Activated naive CD4-positive, alpha-beta T cell treated with anti-CD3 and anti-CD28 coated beads, Interleukin-2, amount 50 U/mL, for 72 hours (primary cell): ENCODE data around the gene C2orf76. TPM values are rescaled to one million over a fixed set of nuclear protein-coding genes. Genes with fewer than 3 reads are reported as not detected.
A peak's percentile ranks its signal among the peaks of the same experiment; 100 is the strongest.
"Not testable (repeated sequence)": the region's sequence is repeated elsewhere in the genome, so short reads cannot be mapped to it uniquely, and the experiment has no call there.

Experiments used
- ATAC-seq, 2 donors: fragments of 150-1000 bp; cut with Tn5 transposase; 2 replicates each; pipeline ENCODE4 v1.10.0; 2021; ENCODE audit warnings: mild to moderate bottlenecking in 2 of 2, moderate library complexity in 2 of 2
- DNase-seq, 2 donors: peaks; one replicate each; pipeline ENCODE4 v3.0.0; 2021 to 2022; ENCODE audit warnings: low spot score in 2 of 2
- H3K27ac Mint-ChIP-seq, 2 donors: one replicate each; pipeline ENCODE4 v1.8.0; 2022; ENCODE audit warnings: mild to moderate bottlenecking in 2 of 2, mixed read lengths in 2 of 2
- H3K36me3 Mint-ChIP-seq, 2 donors: one replicate each; pipeline ENCODE4 v1.8.0; 2022; ENCODE audit warnings: mixed read lengths in 2 of 2
- H3K9me3 Mint-ChIP-seq, 2 donors: one replicate each; pipeline ENCODE4 v1.8.0; 2022; ENCODE audit warnings: mixed read lengths in 2 of 2
- total RNA-seq, 2 donors: library from RNA; stranded (reverse); gene quantifications; one replicate each; pipeline ENCODE4 v1.2.3, GENCODE V29; 2022

Gene C2orf76
- total RNA-seq, 2 donors from 2014 or later: 6.1 to 31.6 TPM

DNA sequence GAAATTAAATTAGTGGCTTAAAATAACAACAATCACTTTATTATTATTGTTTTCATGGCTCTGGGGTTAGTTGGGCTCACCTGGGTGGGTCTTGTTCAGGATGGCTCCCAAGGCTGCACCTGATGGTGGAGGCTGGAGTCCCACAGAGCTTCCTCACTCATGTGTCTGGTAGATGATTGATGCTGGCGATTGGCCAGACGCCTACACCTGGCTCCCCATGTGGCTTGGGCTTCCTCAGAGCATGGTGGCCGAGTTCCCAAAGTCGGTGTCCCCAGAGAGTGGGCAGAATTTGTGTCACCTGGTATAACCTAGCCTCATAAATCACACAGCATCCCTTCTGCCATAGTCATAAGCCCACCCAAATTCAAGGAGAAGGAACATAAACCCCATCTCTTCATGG, 18.3 kb upstream of the C2orf76 start:
- H3K36me3 Mint-ChIP-seq: peaks cover 4% of the 10 kb centered on the region in 2 donors
- DNase-seq (no peak), ATAC-seq (no peak)
- peaks cover 0 to 4% of the 10 kb centered on the region in 2 donors for H3K9me3 Mint-ChIP-seq
- no peak overlapping the region for H3K27ac Mint-ChIP-seq

DNA sequence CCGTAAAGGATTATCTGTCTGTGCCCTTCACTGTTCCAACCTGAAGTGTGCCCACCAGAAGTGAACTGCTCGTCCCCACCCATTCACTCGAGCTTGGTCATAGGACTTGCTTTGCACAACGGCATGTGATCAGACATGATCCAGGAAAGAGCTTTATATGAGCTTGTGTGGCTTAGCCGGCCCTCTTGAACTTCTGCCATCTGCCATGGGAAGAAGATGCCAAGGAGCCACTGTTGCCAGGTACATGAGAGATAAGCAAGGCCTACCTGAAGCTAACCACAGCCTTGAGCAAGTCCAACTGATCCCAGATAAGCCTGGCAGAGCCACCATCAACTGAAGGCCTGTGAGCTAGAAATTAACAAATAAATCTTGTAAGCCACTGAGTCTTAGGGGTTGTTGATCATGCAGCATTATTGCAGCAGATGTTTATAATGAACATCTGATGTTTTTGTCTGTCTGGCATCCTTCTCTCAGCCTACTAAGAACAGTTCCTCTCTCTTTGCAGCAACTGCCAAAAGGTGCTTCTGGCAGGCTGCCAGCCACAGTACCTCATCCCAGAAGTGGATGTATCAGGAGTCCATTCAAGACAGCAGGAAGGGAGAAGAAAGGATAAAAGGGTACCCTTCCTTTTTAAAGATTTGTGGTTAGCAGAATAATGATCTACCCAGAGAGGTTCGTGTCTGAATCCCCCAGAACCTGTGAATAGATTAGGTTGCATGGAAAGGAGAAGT, 16.9 kb upstream of the C2orf76 start:
- ATAC-seq: no peak
- Mint-ChIP-seq H3K27ac (no peak overlapping the region), H3K9me3 (peaks cover 0 to 4% of the 10 kb centered on the region in 2 donors), H3K36me3 (peaks cover 4% of the 10 kb centered on the region in 2 donors)
- no peak for DNase-seq

DNA sequence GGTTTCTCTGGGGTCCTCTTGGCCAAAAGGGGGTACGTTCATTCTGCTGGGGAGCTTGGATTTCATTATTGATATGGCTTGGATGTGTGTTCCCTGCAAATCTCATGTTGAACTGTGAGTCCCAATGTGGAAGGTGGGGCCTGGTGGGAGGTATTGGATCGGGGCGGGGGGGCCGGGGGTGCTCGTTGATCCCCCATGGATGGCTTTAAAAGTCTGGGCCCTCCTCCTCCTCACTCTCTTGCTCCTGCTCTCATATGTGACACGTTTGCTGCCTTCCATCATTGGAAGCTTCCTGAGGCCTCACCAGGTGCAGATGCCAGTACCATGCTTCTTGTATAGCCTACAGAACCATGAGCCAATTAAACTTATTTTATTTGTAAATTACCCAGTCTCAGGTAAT, 11.9 kb upstream of the C2orf76 start:
- no peaks in the 10 kb centered on the region for H3K9me3 Mint-ChIP-seq
- DNase-seq: no peak

DNA sequence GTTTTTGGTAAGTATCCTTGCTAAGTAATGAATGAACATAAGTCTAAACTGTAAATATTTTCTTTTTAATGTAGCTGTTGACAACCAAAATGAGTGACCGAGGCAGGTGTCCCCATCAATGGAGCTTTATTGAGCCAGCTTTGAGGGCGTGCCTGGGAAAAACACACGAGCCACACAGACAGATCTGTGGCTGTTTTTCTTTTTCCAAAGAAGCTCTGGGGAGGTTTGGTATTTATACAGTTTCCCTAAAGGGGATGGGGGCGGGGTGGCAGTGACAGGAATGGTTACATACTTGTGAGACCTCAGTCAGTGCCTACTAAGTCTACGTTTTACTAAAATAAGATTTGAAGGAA, 11.3 kb upstream of the C2orf76 start:
- Mint-ChIP-seq H3K27ac (no peak overlapping the region), H3K9me3 (no peaks in the 10 kb centered on the region), H3K36me3 (peaks cover 18 to 21% of the 10 kb centered on the region in 2 donors)
- DNase-seq (no peak), ATAC-seq (no peak)

More for the DNA sequence above, 11.9 kb upstream of the C2orf76 start:
- ATAC-seq: no peak
- Mint-ChIP-seq H3K27ac (no peak overlapping the region), H3K36me3 (peaks cover 12 to 15% of the 10 kb centered on the region in 2 donors)

DNA sequence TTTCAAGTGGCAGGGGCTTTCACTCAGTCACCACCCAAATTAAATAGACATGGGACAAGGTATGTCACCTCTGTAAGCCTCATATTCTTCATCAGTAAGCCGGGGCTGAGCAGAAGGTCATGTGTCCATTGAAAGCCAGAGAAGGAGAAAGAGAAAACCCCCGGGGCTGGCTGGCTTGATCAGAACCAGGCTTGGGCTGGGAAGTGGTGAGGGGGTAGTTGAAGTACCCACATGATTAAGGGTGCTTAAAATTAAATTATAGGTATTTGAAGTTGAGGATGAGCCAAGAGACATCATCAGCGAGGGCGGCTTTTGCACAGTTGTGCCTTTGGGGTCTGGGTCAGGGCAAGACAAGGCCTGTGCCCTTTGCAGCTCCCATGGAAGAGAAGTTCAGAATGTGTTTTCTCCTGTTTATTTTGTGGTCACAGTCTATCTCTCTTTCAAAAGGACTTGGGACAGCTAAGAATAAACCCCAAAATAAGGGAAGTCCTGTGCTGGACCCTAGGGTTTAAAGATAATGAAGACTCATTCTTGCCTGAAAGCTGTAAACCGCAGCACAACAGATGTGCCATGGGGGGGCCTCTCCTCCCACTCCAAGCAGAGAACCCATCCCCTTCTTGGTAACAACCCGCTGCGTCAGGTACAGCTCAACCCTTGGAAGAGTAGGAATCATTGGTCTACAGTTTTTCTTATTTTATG, 10.8 kb upstream of the C2orf76 start:
- DNase-seq (no peak), ATAC-seq (no peak)
- no peaks in the 10 kb centered on the region for H3K9me3 Mint-ChIP-seq
- peak overlapping the region; percentile 44 to 64 for H3K27ac Mint-ChIP-seq
- H3K36me3 Mint-ChIP-seq: peaks cover 23 to 26% of the 10 kb centered on the region in 2 donors

DNA sequence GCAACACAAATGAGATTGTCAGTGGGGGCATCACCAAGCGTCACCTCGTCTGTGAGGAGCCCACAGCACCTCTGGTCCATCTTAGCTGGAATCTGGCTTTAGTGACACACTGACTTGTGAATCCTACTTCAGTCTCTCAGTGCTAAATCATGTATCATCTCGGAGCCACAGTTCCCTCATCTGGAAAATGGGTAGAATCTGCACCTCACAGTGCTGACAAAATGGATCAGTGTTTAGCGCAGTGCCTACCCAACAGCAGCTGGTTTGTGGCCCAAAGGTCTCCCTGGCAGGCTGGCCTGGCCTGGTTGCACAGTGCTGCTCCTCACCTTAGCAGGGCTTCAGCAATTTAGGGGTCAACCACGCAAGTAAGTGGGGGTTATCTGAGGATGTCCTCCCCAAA, 10.2 kb upstream of the C2orf76 start:
- ATAC-seq (no peak), DNase-seq (no peak)
- Mint-ChIP-seq H3K36me3 (peaks cover 30 to 32% of the 10 kb centered on the region in 2 donors), H3K9me3 (no peaks in the 10 kb centered on the region), H3K27ac (peak overlapping the region in 1 of 2 donors; percentile 64)

DNA sequence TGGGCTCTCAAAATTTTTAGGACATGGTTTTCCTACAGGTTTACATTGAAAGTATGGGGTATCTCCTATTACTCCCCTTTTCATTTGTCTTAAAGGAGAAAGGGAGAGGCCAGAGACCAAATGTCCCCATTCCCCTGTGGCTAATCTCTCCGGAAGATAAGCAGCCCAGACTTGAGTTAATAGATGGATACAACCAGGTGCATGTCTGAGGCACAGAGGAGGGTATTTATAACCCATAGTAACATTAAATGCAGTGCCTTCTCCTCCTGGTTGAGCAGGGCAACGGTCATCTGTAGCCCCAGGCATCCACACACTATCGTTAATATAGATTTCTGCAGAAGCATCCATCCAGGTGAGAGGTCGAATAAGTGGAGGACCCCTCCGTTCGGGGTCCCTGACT, 9.8 kb upstream of the C2orf76 start:
- not testable (repeated sequence) for H3K9me3 Mint-ChIP-seq, ATAC-seq, DNase-seq, H3K27ac Mint-ChIP-seq
- H3K36me3 Mint-ChIP-seq: peaks cover 33 to 36% of the 10 kb centered on the region in 2 donors

DNA sequence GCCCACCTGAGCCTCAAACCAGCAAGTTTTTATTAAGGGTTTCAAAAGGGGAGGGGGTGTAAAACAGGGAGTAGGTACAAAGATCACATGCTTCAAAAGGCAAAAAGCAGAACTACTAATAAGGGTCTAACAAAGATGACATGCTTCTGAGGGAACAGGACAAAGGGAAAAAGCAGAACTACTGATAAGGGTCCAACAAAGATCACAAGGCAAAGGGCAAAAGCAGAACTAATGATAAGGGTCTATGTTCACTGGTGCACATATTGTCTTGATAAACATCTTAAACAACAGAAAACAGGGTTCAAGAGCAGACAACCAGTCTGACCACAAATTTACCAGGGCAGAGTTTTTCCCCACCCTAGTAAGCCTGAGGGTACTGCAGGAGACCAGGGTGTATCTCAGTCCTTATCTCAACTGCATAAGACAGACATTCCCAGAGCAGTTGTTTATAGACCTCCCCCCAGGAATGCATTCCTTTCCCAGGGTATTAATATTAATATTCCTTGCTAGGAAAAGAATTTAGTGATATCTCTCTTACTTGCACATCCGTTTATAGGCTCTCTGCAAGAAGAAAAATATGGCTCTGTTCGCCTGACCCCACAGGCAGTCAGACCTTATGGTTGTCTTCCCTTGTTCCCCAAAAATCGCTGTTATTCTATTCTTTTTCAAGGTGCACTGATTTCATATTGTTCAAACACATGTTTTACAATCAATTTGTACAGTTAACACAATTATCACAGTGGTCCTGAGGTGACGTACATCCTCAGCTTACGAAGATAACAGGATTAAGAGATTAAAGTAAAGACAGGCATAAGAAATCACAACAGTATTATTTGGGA, 7.5 kb upstream of the C2orf76 start:
- not testable (repeated sequence) for H3K27ac Mint-ChIP-seq, H3K9me3 Mint-ChIP-seq, ATAC-seq, DNase-seq
- peaks cover 52 to 53% of the 10 kb centered on the region in 2 donors for H3K36me3 Mint-ChIP-seq

DNA sequence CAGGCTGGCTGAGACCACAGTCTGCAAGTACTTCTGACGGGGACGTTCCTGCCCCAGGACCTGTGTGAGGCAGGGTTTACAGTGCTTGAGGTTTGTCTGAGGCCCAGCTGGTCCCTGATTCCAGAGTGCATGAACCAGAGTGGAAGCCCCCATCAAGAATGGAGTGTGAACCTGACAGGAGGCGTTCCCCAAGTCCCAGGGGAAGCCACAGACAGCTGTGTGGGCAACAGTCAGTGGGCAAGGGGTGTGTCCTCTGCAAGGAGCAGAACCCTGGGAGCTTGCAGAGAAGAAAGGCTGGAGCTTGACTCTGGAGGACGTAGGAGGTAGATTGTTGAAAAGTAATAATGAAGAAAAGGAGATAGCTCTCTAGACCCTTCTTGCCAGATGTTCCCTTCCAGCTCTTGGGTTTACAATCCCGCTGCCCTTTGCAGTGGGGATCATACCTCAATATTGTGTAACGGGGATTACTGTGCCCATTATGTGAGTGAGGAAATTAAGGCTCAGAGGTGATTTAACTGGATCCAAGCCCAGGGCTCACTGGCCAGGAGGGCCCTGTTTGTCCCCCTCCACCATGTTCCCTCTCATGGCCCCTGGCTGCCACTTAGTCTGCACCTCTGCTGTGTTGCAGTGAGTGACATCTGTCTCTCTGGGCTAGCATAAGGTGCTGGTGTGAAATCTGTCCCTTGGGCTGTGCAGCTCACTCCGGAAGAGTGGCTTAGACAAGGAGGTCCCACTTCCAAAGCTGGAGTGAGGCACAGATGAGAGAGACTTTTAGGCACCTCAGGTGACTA, 6.3 kb upstream of the C2orf76 start:
- Mint-ChIP-seq H3K9me3 (no peaks in the 10 kb centered on the region), H3K27ac (no peak overlapping the region), H3K36me3 (peaks cover 59 to 63% of the 10 kb centered on the region in 2 donors)
- DNase-seq: no peak
- ATAC-seq: no peak

DNA sequence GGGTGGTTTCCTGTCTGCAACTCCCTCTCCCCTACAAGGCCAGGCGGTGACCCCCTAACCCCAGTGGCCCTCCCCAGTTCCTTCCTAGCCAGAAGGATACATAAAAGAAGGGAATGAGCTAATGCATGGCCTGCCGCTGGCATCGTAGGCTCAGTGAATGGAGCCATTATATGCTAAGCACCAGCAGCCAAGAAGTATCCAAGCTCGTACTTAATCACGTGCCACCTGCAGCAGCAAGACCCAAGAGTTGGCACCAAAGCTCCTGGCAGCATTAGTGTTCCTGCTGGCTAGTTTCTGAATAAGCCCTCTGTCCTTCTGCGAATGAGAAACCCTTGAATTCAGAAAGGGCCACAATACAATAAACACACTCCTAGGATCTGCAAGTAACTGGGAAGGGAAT, 4.5 kb upstream of the C2orf76 start:
- DNase-seq: no peak
- ATAC-seq: no peak
- H3K27ac Mint-ChIP-seq: no peak overlapping the region
- no peaks in the 10 kb centered on the region for H3K9me3 Mint-ChIP-seq
- peaks cover 73 to 77% of the 10 kb centered on the region in 2 donors for H3K36me3 Mint-ChIP-seq

DNA sequence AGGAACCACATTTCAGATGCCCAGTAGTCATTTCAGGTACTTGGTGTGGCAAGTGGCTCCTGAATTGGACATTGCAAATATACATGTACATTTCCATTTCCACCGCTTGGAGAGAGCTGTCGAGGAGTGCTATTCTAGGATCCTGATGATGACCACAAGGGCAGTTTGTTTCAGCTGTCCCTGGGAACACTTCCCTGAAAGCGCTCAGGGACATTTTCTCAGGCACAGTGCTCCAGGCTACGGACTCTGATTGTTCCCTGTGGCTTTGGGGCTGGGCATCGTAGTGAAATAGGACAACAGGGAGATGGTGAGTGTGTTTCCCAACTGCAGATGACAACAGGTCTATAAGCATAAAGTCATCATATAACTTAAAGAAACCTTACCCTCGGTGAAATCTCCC, 3.2 kb upstream of the C2orf76 start:
- Mint-ChIP-seq H3K27ac (no peak overlapping the region), H3K36me3 (peaks cover 80 to 83% of the 10 kb centered on the region in 2 donors), H3K9me3 (no peaks in the 10 kb centered on the region)
- ATAC-seq (no peak), DNase-seq (no peak)

DNA sequence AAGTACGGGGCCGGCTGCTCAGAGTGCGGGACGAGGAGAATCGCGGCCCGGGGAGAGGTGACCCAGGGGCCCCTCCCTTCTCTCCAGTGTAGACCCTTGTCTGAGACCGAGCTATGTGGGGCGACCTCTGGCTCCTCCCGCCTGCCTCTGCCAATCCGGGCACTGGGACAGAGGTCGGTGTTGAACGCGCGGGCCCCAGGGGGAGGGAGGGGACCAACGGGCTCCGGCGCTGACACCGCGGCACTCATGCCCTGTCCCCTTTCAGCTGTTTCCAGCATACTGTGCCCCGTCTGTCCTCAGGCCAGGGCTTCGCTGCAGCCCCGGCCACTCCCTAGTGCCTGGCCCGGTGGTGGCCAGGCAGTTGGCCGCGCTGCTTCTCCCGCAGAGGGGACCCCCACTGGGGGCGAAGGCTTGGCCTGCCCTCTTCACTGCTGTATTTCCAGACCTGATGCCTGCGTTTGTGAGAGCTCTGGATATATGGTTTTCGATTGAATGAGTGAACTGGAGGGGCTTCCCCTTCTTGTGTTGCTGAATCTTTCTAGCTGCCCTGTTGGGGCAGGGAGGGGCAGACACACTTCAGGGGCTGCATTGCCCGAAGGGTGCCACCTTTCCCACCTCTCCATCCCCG, 952 bp upstream of the C2orf76 start:
- ATAC-seq: peak; percentile 50 to 54
- Mint-ChIP-seq H3K9me3 (no peaks in the 10 kb centered on the region), H3K36me3 (peaks cover 58 to 62% of the 10 kb centered on the region in 2 donors), H3K27ac (peak overlapping the region; percentile 96 to 100)
- peak in 1 of 2 donors; percentile 56 for DNase-seq

DNA sequence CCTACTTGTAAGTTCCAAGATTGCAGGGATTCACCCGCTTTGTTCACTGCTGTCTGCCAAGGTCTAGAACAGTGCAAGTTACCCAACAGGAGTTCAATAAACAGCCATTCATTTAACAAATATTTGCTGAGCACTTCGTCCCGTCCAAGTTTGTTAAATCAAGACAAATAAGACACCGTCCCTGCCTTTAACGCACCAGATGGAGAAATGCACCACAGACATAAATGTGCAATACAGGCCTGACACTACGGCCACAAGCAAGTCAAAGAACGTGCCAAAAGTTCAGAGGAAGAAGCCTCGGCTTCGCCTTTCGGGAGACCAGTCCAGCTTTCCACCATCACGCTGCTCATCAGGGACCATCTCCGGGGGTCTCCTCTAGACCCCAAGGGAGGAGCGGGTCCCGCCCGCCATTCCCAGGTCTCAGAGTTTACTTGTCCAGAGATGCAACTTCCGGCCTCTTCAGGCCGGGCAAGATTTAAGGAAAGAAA, 429 bp downstream of the C2orf76 start:
- ATAC-seq (no peak), DNase-seq (no peak)
- peak overlapping the region; percentile 96 to 100 for H3K27ac Mint-ChIP-seq

DNA sequence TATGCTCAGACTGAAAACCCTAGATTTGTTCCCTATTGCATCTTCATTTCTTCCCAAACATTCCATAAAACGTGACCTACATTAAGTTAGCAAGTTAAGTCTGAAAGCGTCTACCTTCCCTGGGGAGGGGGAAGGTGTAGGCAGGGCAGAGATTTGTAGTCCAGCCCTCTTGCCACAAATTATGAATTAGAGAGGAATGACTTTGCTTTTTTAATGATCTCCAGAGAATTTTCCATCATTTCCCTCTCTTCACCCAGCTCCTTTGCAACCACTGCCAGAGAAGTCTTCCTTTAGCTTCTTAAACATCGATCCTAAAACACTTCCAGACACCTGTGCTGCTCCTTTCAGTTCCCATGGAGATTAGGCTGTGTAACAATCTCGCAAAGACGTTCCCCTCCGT, 1.2 kb downstream of the C2orf76 start:
- ATAC-seq (no peak), DNase-seq (no peak)
- no peaks in the 10 kb centered on the region for H3K9me3 Mint-ChIP-seq
- H3K27ac Mint-ChIP-seq: peak overlapping the region; percentile 96 to 100
- H3K36me3 Mint-ChIP-seq: peaks cover 38 to 41% of the 10 kb centered on the region in 2 donors

More for the DNA sequence above, 429 bp downstream of the C2orf76 start:
- peaks cover 45 to 48% of the 10 kb centered on the region in 2 donors for H3K36me3 Mint-ChIP-seq
- H3K9me3 Mint-ChIP-seq: no peaks in the 10 kb centered on the region

DNA sequence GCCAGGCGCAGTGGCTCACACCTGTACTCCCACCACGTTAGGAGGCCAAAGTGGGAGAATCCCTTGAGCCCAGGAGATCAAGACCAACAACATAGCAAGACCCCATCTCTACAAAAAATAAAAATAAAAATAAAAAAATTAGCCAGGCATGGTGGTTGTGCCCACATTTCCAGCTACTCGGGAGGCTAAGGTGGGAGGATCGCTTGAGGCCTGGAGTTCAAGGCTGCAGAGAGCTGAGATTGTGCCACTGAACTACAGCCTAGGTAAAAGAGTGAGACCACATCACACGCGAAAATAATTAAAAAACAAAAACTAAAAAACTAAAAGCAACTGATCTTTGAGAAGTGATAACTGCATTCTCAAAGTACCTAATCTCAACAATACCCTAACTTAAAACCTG, 1.8 kb downstream of the C2orf76 start:
- Mint-ChIP-seq H3K9me3 (no peaks in the 10 kb centered on the region), H3K27ac (peak overlapping the region; percentile 50 to 96), H3K36me3 (peaks cover 31 to 38% of the 10 kb centered on the region in 2 donors)
- ATAC-seq (no peak), DNase-seq (no peak)
